Stimulated activated CD4-positive, alpha-beta T cell treated with anti-CD3 and anti-CD28 coated beads, Interleukin-4, amount 100 ng/mL, for 1 hour (primary cell): Measurements from ENCODE around the gene DEDD.

Experiments used
- DNase-seq: peaks from one replicate; pipeline ENCODE4 v3.0.0-alpha.2; 2020

Gene DEDD

GRCh38 chr1:161132410-161133219 lies at the start of gene DEDD:
Gene DEDD, minus strand, starts transcription at chr1:161132667. Its CDS starts 8,205 bp downstream, at chr1:161124462.
- DNase-seq = peak; percentile 89

GRCh38 chr1:161182214-161182613 lies 49.7 kb upstream of the DEDD start:
- peak; percentile 53 for DNase-seq

- DNase-seq = no peak
Observed at GRCh38 chr1:161180639-161181038, 48.2 kb upstream of the DEDD start.

- DNase-seq = no peak
Observed at GRCh38 chr1:161179698-161180097, 47.2 kb upstream of the DEDD start.

- no peak for DNase-seq
Observed at GRCh38 chr1:161177936-161178244, 45.4 kb upstream of the DEDD start.

- DNase-seq = peak; percentile 97
Observed at GRCh38 chr1:161177112-161177935, 44.9 kb upstream of the DEDD start, which contains the start of gene B4GALT3. Gene B4GALT3, minus strand, starts transcription at chr1:161177507. Its CDS starts 1,447 bp downstream, at chr1:161176060.

- no peak for DNase-seq
Observed at GRCh38 chr1:161176468-161177111, 44.1 kb upstream of the DEDD start.

- DNase-seq = no peak
Observed at GRCh38 chr1:161175771-161176453, 43.4 kb upstream of the DEDD start.

GRCh38 chr1:161174911-161175310 lies 42.4 kb upstream of the DEDD start:
- no peak for DNase-seq

- no peak for DNase-seq
Observed at GRCh38 chr1:161173711-161174110, 41.2 kb upstream of the DEDD start.

- no peak for DNase-seq
Observed at GRCh38 chr1:161172776-161173376, 40.4 kb upstream of the DEDD start.

- DNase-seq = no peak
Observed at GRCh38 chr1:161172349-161172748, 39.9 kb upstream of the DEDD start.

GRCh38 chr1:161171696-161172095 lies 39.2 kb upstream of the DEDD start:
- no peak for DNase-seq

- DNase-seq = no peak
Observed at GRCh38 chr1:161171191-161171590, 38.7 kb upstream of the DEDD start.

GRCh38 chr1:161168906-161169305 lies 36.4 kb upstream of the DEDD start:
- DNase-seq = no peak

- no peak for DNase-seq
Observed at GRCh38 chr1:161166669-161167548, 34.4 kb upstream of the DEDD start.

GRCh38 chr1:161165742-161166668 lies 33.5 kb upstream of the DEDD start, which contains the start of gene PPOX:
Gene PPOX, plus strand, starts transcription at chr1:161166426. Its CDS starts 422 bp downstream, at chr1:161166848.
- DNase-seq = peak; percentile 86

- DNase-seq = no peak
Observed at GRCh38 chr1:161164901-161165610, 32.6 kb upstream of the DEDD start.

- DNase-seq = no peak
Observed at GRCh38 chr1:161163793-161164192, 31.3 kb upstream of the DEDD start.
